Hindlimb muscle (tissue), 1 donor: Measurements from ENCODE around the gene NHLRC1. TPM values are rescaled to one million over a fixed set of nuclear protein-coding genes. Genes with fewer than 3 reads are reported as not detected.

ENCODE experiments used
- DNase-seq: peaks from one replicate; pipeline ENCODE4 v3.0.0-alpha.2; 2013
- polyA plus RNA-seq: library from polyadenylated mRNA; unstranded; fragments of 120-200 nt; gene quantifications from one replicate; pipeline ENCODE4 v1.2.1, GENCODE V29; 2013; ENCODE audit not compliant: insufficient read length

NHLRC1 gene
- polyA plus RNA-seq, 1 donor: 3.9 TPM

GRCh38 chr6:18081025-18081668 lies 41.3 kb downstream of the NHLRC1 start:
- no peak for DNase-seq

GRCh38 chr6:18080544-18080943 lies 41.9 kb downstream of the NHLRC1 start:
- no peak for DNase-seq

- no peak for DNase-seq
Measured at GRCh38 chr6:18078866-18079265, 43.6 kb downstream of the NHLRC1 start.

- DNase-seq: no peak
Measured at GRCh38 chr6:18076231-18076630, 46.2 kb downstream of the NHLRC1 start.

GRCh38 chr6:18072841-18073240 lies 49.6 kb downstream of the NHLRC1 start:
- no peak for DNase-seq

GRCh38 chr6:18070486-18070885 lies 52.0 kb downstream of the NHLRC1 start:
- no peak for DNase-seq

Other genes starting within 250 kb of the NHLRC1 start
- 42.8 TPM for gene KIF13A, start 135.0 kb downstream of the NHLRC1 start, polyA plus RNA-seq
- 5.8 TPM for gene TPMT, start 32.4 kb upstream of the NHLRC1 start, polyA plus RNA-seq
- gene KDM1B, start 32.7 kb upstream of the NHLRC1 start, polyA plus RNA-seq: 33.8 TPM
- gene DEK, start 141.9 kb upstream of the NHLRC1 start, polyA plus RNA-seq: 107 TPM